Spleen (tissue), 11 donors: ENCODE results near the gene MPP1. TPM values are rescaled to one million over a fixed set of nuclear protein-coding genes. Genes with fewer than 3 reads are reported as not detected.

Experiments
- DNase-seq: peaks from one replicate; pipeline ENCODE4 v3.0.0-alpha.2; 2020
- H3K27ac ChIP-seq, 8 donors: fragments of 200-600 bp; sonication (generic) in 7 of 8; 1 replicate in 4 of 8; 2 replicates in 4 of 8; pipeline versions ENCODE4 v1.5.0 to v1.8.0; 2016 to 2021; ENCODE audit warnings: inconsistent platforms in 4 of 8, mild to moderate bottlenecking in 4 of 8, moderate library complexity in 1 of 8
- H3K27me3 ChIP-seq, 7 donors: fragments of 200-600 bp; sonication (generic) in 6 of 7; replicated peaks in 1 of 7; 1 replicate in 4 of 7; 2 replicates in 3 of 7; pipeline versions ENCODE4 v1.5.0 to v1.8.0; 2016 to 2021; ENCODE audit warnings: inconsistent platforms in 3 of 7, mild to moderate bottlenecking in 1 of 7
- H3K36me3 ChIP-seq, 6 donors: fragments of 200-600 bp; sonication (generic) in 5 of 6; 1 replicate in 4 of 6; 2 replicates in 2 of 6; pipeline versions ENCODE4 v1.5.0 to v1.8.0; 2016 to 2021; ENCODE audit warnings: inconsistent platforms in 2 of 6
- H3K4me1 ChIP-seq, 6 donors: fragments of 200-600 bp; sonication (generic) in 5 of 6; 1 replicate in 3 of 6; 2 replicates in 3 of 6; pipeline versions ENCODE4 v1.5.0 to v1.8.0; 2016 to 2021; ENCODE audit warnings: inconsistent platforms in 3 of 6
- H3K4me3 ChIP-seq, 8 donors: fragments of 200-600 bp; sonication (generic) in 7 of 8; 1 replicate in 4 of 8; 2 replicates in 4 of 8; pipeline versions ENCODE4 v1.5.0 to v1.8.0; 2016 to 2021; ENCODE audit warnings: inconsistent platforms in 4 of 8, mild to moderate bottlenecking in 4 of 8, moderate library complexity in 2 of 8
- H3K9me3 ChIP-seq, 8 donors: fragments of 200-600 bp; sonication (generic) in 7 of 8; 1 replicate in 4 of 8; 2 replicates in 4 of 8; pipeline versions ENCODE4 v1.5.0 to v1.8.0; 2016 to 2021; ENCODE audit warnings: inconsistent platforms in 4 of 8
- POLR2A ChIP-seq, 3 donors: fragments of 450-650 bp; IDR thresholded peaks; one replicate each; pipeline ENCODE4 v1.5.1; 2017; ENCODE audit warnings: antibody characterized with exemption in 3 of 3, mild to moderate bottlenecking in 1 of 3
- POLR2AphosphoS5 ChIP-seq, 3 donors: sonication (generic); formaldehyde crosslinking; IDR thresholded peaks; one replicate each; pipeline ENCODE4 v1.5.1; 2017; ENCODE audit warnings: antibody characterized with exemption in 3 of 3
- WGBS, 5 donors: extraction: QIAGEN DNeasy Blood & Tissue Kit in 3 of 5; methylation state at CpG; one replicate each; pipeline versions ENCODE4 v1.1.5 to v1.1.7; 2013 to 2018; 5-methylcytosine and 5-hydroxymethylcytosine counted together
- intact Hi-C: fragments of 100-400 bp; cut with DNase I; formaldehyde crosslinking; loops from one replicate; pipeline ENCODE4 v1.15.0; 2023; ENCODE audit warnings: low total_unique reads
- polyA plus RNA-seq, 3 donors: library from polyadenylated mRNA; stranded (reverse); fragments of 200-250 nt; gene quantifications; one replicate each; pipeline ENCODE4 v1.2.1, GENCODE V29; 2013
- total RNA-seq, 7 donors: library from RNA; depleted of rRNA in 3 of 7; stranded (reverse); fragments of >200 nt in 3 of 7; fragmentation: NEBNext Ultra II Directional in 4 of 7; extraction: Animal tissue kit (Norgen Biotek cat#: 25700) in 4 of 7; gene quantifications; one replicate each; pipeline versions ENCODE4 v1.1.0 to v1.2.1, GENCODE V29; 2016 to 2021
- TF ChIP-seq, protein P1 (sequence below), 11 experiments: fragments of 200-600 bp in 7 of 11; fragments of 450-650 bp in 4 of 11; sonication (generic) in 4 of 11; IDR thresholded peaks in 8 of 11; conservative IDR thresholded peaks in 3 of 11; 1 replicate in 7 of 11; 2 replicates in 4 of 11; pipeline versions ENCODE4 v1.4.0 to v1.8.0; 2016 to 2021; ENCODE audit warnings: antibody characterized with exemption in 11 of 11, inconsistent platforms in 4 of 11, mild to moderate bottlenecking in 1 of 11
- donor health status: healthy with polysubstance abuse.
- donor health status: DM: no; HTN: no; CAD: no; lungs with moderate emphysema.
- donor health status: DM: no; HTN: no; CAD: no.
- donor health status: Bipolar disorder and iron deficiency.
- donor health status: healthy.
- donor health status: DM: no; HTN: no; CAD: no.
- donor health status: DM: yes; HTN: yes; CAD: no.

Gene MPP1
- total and polyA plus RNA-seq, 10 donors = 24.3 to 122 (median 80.0) TPM

DNA sequence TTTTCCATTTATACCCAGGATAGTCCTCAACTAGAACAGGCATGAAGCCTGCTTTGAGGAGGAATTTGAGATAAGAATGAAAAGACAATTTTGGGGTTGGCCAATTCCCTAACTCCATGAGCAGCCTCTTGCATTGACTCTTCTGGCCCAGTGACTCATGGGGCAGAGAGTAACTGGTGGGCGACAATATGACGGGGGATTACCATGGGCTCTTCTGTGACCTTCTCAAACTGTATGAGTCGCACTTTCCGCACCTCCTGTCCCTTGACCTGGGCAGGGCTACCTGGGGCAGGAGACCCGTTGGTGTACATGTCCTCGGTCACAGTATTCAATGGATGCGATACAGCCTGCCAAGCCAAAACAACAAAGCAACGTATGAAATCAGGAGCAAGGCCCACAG is 13.3 kb downstream of the MPP1 start:
- Histone ChIP-seq H3K9me3 (no peaks in the 10 kb centered on the region), H3K27ac (no peak overlapping the region), H3K27me3 (no peaks in the 10 kb centered on the region), H3K4me1 (peaks cover 0 to 8% (median 0%) of the 10 kb centered on the region in 6 donors), H3K36me3 (peaks cover 0 to 17% (median 0%) of the 10 kb centered on the region in 6 donors), H3K4me3 (no peak overlapping the region)
- WGBS, 5 donors = 83 to 97% (median 91%) methylated on average over 8 of the region's 8 CpGs
- intact Hi-C loops = no loop called here
- TF ChIP-seq POLR2A (IDR thresholded peaks at IDR 0.05) = no peak
- no peak for TF ChIP-seq POLR2AphosphoS5 (IDR thresholded peaks at IDR 0.05)
- TF ChIP-seq, protein P1, sequence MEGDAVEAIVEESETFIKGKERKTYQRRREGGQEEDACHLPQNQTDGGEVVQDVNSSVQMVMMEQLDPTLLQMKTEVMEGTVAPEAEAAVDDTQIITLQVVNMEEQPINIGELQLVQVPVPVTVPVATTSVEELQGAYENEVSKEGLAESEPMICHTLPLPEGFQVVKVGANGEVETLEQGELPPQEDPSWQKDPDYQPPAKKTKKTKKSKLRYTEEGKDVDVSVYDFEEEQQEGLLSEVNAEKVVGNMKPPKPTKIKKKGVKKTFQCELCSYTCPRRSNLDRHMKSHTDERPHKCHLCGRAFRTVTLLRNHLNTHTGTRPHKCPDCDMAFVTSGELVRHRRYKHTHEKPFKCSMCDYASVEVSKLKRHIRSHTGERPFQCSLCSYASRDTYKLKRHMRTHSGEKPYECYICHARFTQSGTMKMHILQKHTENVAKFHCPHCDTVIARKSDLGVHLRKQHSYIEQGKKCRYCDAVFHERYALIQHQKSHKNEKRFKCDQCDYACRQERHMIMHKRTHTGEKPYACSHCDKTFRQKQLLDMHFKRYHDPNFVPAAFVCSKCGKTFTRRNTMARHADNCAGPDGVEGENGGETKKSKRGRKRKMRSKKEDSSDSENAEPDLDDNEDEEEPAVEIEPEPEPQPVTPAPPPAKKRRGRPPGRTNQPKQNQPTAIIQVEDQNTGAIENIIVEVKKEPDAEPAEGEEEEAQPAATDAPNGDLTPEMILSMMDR (IDR thresholded peaks at IDR 0.05 in 8 of 11, conservative IDR thresholded peaks at IDR 0.05 in 3 of 11) = no peak
- no peak for DNase-seq

DNA sequence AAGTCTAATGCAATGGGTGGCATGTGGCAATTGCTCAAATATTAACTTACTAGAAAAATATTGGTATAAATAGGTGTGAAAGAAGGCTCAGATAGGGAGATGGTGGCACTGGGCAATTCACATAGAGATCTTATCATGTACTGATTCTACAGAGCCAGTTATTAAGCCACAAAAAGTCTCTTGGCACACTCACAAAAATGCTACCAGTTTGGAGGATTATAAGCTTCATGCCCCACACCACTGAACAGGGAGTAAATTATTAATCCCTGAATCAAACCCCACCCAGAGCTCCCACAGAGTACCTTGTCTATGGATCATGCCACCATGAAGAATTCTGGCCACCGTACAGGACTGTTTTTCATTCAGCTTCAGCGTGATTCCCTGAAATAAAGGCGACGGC is 13.8 kb downstream of the MPP1 start:
- no peak for DNase-seq
- intact Hi-C loops = no loop called here
- H3K4me3 ChIP-seq = no peak overlapping the region
- peaks cover 0 to 8% (median 0%) of the 10 kb centered on the region in 6 donors for H3K4me1 ChIP-seq
- H3K27ac ChIP-seq = no peak overlapping the region
- WGBS, 5 donors = 70 to 97% (median 74%) methylated on average over 4 of the region's 4 CpGs
- no peaks in the 10 kb centered on the region for H3K27me3 ChIP-seq
- no peaks in the 10 kb centered on the region for H3K9me3 ChIP-seq
- TF ChIP-seq POLR2AphosphoS5 (IDR thresholded peaks at IDR 0.05) (no peak), POLR2A (IDR thresholded peaks at IDR 0.05) (no peak)
- TF ChIP-seq, protein P1 (IDR thresholded peaks at IDR 0.05 in 8 of 11, conservative IDR thresholded peaks at IDR 0.05 in 3 of 11) = no peak
- peaks cover 0 to 18% (median 0%) of the 10 kb centered on the region in 6 donors for H3K36me3 ChIP-seq

DNA sequence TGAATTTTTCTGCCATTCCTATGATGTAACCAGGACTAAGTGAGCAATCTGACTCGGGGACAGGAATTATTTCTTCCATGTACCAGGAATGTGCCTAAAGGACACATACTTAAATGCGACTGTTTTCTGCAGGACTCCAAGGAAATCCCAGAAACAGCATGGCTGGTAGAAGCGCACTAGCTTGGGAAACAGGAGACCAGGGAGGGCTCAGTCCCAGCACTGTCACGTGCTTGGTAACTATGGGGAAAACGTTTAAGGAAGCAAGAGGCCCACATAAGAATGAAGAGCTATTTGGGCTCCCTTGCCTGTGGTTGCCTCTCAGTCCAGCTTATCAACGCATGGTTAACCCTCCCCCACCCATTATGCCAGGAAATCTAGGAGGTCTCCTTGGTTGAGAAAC is 19.6 kb downstream of the MPP1 start:
- DNase-seq = no peak
- no peaks in the 10 kb centered on the region for H3K27me3 ChIP-seq
- no peak overlapping the region for H3K27ac ChIP-seq
- intact Hi-C loops = no loop called here
- TF ChIP-seq POLR2A (IDR thresholded peaks at IDR 0.05) (no peak), POLR2AphosphoS5 (IDR thresholded peaks at IDR 0.05) (no peak)
- TF ChIP-seq, protein P1 (IDR thresholded peaks at IDR 0.05 in 8 of 11, conservative IDR thresholded peaks at IDR 0.05 in 3 of 11) = no peak
- no peaks in the 10 kb centered on the region for H3K9me3 ChIP-seq
- peaks cover 0 to 44% (median 0%) of the 10 kb centered on the region in 6 donors for H3K36me3 ChIP-seq
- H3K4me3 ChIP-seq = no peak overlapping the region
- peaks cover 0 to 11% (median 0%) of the 10 kb centered on the region in 6 donors for H3K4me1 ChIP-seq
- 51 to 63% (median 60%) methylated on average over 5 to 6 of the region's 6 CpGs for WGBS, 5 donors

DNA sequence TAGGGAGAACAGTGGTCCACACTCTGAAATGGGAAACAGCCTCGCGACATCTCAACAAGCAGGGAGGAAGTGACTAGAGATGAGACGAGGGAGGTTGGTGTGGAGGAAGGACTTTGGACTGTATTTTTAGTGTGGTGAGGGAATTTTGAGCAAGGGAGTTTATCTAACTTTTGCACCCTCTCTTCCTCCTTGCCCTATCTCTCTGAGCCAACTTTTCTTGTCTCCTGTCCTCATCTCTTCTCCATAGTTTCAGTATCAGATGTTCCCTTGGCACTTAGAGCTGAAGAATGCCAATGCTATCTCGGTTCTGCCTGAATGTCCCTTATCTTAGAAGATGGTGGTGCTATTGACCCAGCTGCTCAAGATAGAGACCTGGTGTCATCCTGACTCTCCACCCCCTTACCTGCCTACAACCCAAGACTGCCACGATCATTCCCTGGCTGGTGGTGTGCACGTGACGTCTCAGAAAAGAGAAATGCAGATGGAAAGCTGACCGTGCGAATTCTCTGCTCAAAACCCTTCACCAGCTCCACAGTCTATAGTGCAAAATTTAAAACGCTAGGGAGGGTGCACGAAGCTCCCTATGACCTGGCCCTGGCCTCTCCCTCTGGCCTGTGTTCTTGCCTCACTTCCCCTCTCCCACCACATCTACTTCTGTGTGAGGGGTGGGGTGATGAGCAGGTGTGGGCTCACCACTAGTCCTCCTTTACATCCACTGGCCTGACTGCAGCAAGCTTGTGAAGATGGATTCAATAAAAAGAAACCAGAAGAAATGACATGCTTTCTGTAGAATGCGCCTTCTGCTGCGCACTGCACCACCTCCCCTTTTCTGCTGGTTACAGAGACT is 20.9 kb downstream of the MPP1 start:
- TF ChIP-seq POLR2A (IDR thresholded peaks at IDR 0.05) = no peak
- no peak for TF ChIP-seq POLR2AphosphoS5 (IDR thresholded peaks at IDR 0.05)
- TF ChIP-seq, protein P1 (IDR thresholded peaks at IDR 0.05 in 8 of 11, conservative IDR thresholded peaks at IDR 0.05 in 3 of 11) = no peak
- no peak for DNase-seq
- peaks cover 0 to 11% (median 0%) of the 10 kb centered on the region in 6 donors for H3K4me1 ChIP-seq
- no peaks in the 10 kb centered on the region for H3K9me3 ChIP-seq
- intact Hi-C loops = no loop called here
- peaks cover 0 to 44% (median 0%) of the 10 kb centered on the region in 6 donors for H3K36me3 ChIP-seq
- H3K27me3 ChIP-seq = no peaks in the 10 kb centered on the region
- H3K4me3 ChIP-seq = no peak overlapping the region
- 55 to 72% (median 64%) methylated on average over 13 of the region's 13 CpGs for WGBS, 5 donors
- H3K27ac ChIP-seq = peak overlapping the region in 3 of 8 donors; percentile 4 to 62 (median 7)
